ENCODE results near the gene TAS2R16.

The TAS2R16 gene

GRCh38 chr7:122995600-122995999 is at the start of gene TAS2R16:
Gene TAS2R16, minus strand, starts transcription at chr7:122995700. Its CDS starts 66 bp downstream, at chr7:122995634.
- no peak for DNase-seq

GRCh38 chr7:123043642-123044041 is 48.1 kb upstream of the TAS2R16 start:
- DNase-seq = no peak

GRCh38 chr7:123041101-123041500 is 45.6 kb upstream of the TAS2R16 start:
- DNase-seq = no peak

- DNase-seq = no peak
These were observed 43.8 kb upstream of the TAS2R16 start for GRCh38 chr7:123039269-123039668.

GRCh38 chr7:123034106-123034505 is 38.6 kb upstream of the TAS2R16 start:
- no peak for DNase-seq

GRCh38 chr7:123030631-123031030 is 35.1 kb upstream of the TAS2R16 start:
- no peak for DNase-seq

GRCh38 chr7:123028339-123028738 is 32.8 kb upstream of the TAS2R16 start:
- DNase-seq = no peak

- DNase-seq = no peak
These were observed 30.8 kb upstream of the TAS2R16 start for GRCh38 chr7:123026251-123026650.

GRCh38 chr7:123024989-123025758 is 29.7 kb upstream of the TAS2R16 start:
- no peak for DNase-seq

- DNase-seq = no peak
These were observed 27.6 kb upstream of the TAS2R16 start for GRCh38 chr7:123023126-123023525.

GRCh38 chr7:123022576-123022975 is 27.1 kb upstream of the TAS2R16 start:
- no peak for DNase-seq

GRCh38 chr7:123012435-123012834 is 16.9 kb upstream of the TAS2R16 start:
- DNase-seq = no peak

GRCh38 chr7:123011766-123012369 is 16.4 kb upstream of the TAS2R16 start:
- DNase-seq = no peak

GRCh38 chr7:123004931-123005330 is 9.4 kb upstream of the TAS2R16 start:
- no peak for DNase-seq

GRCh38 chr7:123003539-123004126 is 8.1 kb upstream of the TAS2R16 start:
- DNase-seq = no peak

GRCh38 chr7:122989577-122989976 is 5.9 kb downstream of the TAS2R16 start:
- DNase-seq = no peak

GRCh38 chr7:122989041-122989440 is 6.5 kb downstream of the TAS2R16 start:
- no peak for DNase-seq

GRCh38 chr7:122988333-122988732 is 7.2 kb downstream of the TAS2R16 start:
- no peak for DNase-seq

- DNase-seq = no peak
These were observed 8.0 kb downstream of the TAS2R16 start for GRCh38 chr7:122987463-122987862.

- DNase-seq = no peak
These were observed 11.5 kb downstream of the TAS2R16 start for GRCh38 chr7:122984021-122984420.

- no peak for DNase-seq
These were observed 12.2 kb downstream of the TAS2R16 start for GRCh38 chr7:122983261-122983660.

- no peak for DNase-seq
These were observed 20.2 kb downstream of the TAS2R16 start for GRCh38 chr7:122975341-122975740.

- no peak for DNase-seq
These were observed 21.3 kb downstream of the TAS2R16 start for GRCh38 chr7:122974229-122974628.

- DNase-seq = no peak
These were observed 23.4 kb downstream of the TAS2R16 start for GRCh38 chr7:122972056-122972455.
